IMR-90 (cell line): Measurements from ENCODE around the gene ATP1A4. TPM values are rescaled to one million over a fixed set of nuclear protein-coding genes. Genes with fewer than 3 reads are reported as not detected.

Experiments used
- ATAC-seq: fragments of 200-7000 bp; cut with Tn5 transposase; 2 replicates; pipeline ENCODE4 v1.9.1; 2020; ENCODE audit warnings: low read depth, mild to moderate bottlenecking, moderate library complexity
- BruUV-seq: library from RNA; stranded (reverse); fragments of 400-500 nt; replicated peaks from 2 replicates; lab custom pipeline; 2021; lab: Mats Ljungman, UMichigan
- CTCF ChIA-PET: fragments of 300-600 bp; formaldehyde crosslinking; extraction: SDS; loops from one replicate; lab custom pipeline; 2021; ENCODE audit warnings: antibody characterized with exemption; lab: Yijun Ruan, JAX
- POLR2A ChIA-PET: fragments of 300-600 bp; sonication (Branson Sonifier 250); formaldehyde crosslinking; loops from one replicate; lab custom pipeline; 2022; ENCODE audit warnings: antibody characterized with exemption; ENCODE audit not compliant: unreplicated experiment; lab: Charles Lee
- DNase-seq: peaks from one replicate; pipeline ENCODE4 v3.0.0; 2013
- H2AFZ ChIP-seq: replicated peaks from 2 replicates; pipeline ENCODE3; 2013; ENCODE audit warnings: low read length, mild to moderate bottlenecking; ENCODE audit not compliant: poor library complexity
- H2AK5ac ChIP-seq: 2 replicates; pipeline ENCODE4 v1.6.1; 2013; ENCODE audit warnings: low read depth, low read length, inconsistent platforms
- H2AK9ac ChIP-seq: replicated peaks from 2 replicates; pipeline ENCODE3; 2013; ENCODE audit warnings: mild to moderate bottlenecking, low read depth, low read length, moderate library complexity; ENCODE audit not compliant: poor library complexity
- H2BK120ac ChIP-seq: 2 replicates; pipeline ENCODE4 v1.6.1; 2013; ENCODE audit warnings: low read depth, low read length, inconsistent platforms
- H2BK15ac ChIP-seq: 3 replicates; pipeline ENCODE4 v1.6.1; 2013; ENCODE audit warnings: low read depth, low read length, inconsistent platforms
- H2BK20ac ChIP-seq: 2 replicates; pipeline ENCODE4 v1.6.1; 2013; ENCODE audit warnings: low read depth, mild to moderate bottlenecking, inconsistent platforms, low read length, moderate library complexity
- H2BK5ac ChIP-seq: 2 replicates; pipeline ENCODE4 v1.6.1; 2013; ENCODE audit warnings: mild to moderate bottlenecking, low read depth, low read length, inconsistent platforms; ENCODE audit not compliant: poor library complexity, severe bottlenecking
- H3K14ac ChIP-seq: replicated peaks from 2 replicates; pipeline ENCODE4 v1.6.1; 2013; ENCODE audit warnings: low read depth, low read length, inconsistent platforms
- H3K18ac ChIP-seq: 2 replicates; pipeline ENCODE4 v1.6.1; 2013; ENCODE audit warnings: low read depth, low read length, control low read depth
- H3K23ac ChIP-seq: 2 replicates; pipeline ENCODE4 v1.6.1; 2013; ENCODE audit warnings: low read depth, low read length, inconsistent platforms
- H3K27ac ChIP-seq: 2 replicates; pipeline ENCODE4 v1.5.1; 2013; ENCODE audit warnings: mild to moderate bottlenecking, control low read depth, low read length; ENCODE audit not compliant: insufficient read depth
- H3K27me3 ChIP-seq: 2 replicates; pipeline ENCODE4 v1.6.1; 2013; ENCODE audit warnings: low read length; ENCODE audit not compliant: control insufficient read depth, insufficient read depth
- H3K36me3 ChIP-seq: 2 replicates; pipeline ENCODE4 v1.6.1; 2013; ENCODE audit warnings: low read length, mixed read lengths; ENCODE audit not compliant: control insufficient read depth, insufficient read depth
- H3K4ac ChIP-seq: 2 replicates; pipeline ENCODE4 v1.6.1; 2013; ENCODE audit warnings: low read depth, low read length, inconsistent platforms
- H3K4me1 ChIP-seq: 2 replicates; pipeline ENCODE4 v1.6.1; 2013; ENCODE audit warnings: low read length, mixed read lengths; ENCODE audit not compliant: control insufficient read depth, insufficient read depth
- H3K4me2 ChIP-seq: 2 replicates; pipeline ENCODE4 v1.6.1; 2013; ENCODE audit warnings: low read depth, mild to moderate bottlenecking, control low read depth, low read length, moderate library complexity
- H3K4me3 ChIP-seq: 2 replicates; pipeline ENCODE4 v1.5.1; 2013; ENCODE audit warnings: low read depth, mild to moderate bottlenecking, control low read depth, low read length, moderate library complexity; ENCODE audit not compliant: insufficient read depth
- H3K56ac ChIP-seq: 2 replicates; pipeline ENCODE4 v1.6.1; 2013; ENCODE audit warnings: low read length, inconsistent platforms; ENCODE audit not compliant: insufficient read depth; ENCODE audit errors: extremely low read depth
- H3K79me1 ChIP-seq, 2 experiments: 2 replicates each; pipeline ENCODE4 v1.6.1; 2013; ENCODE audit warnings: low read length in 2 of 2, inconsistent platforms in 1 of 2, low read depth in 1 of 2
- H3K9ac ChIP-seq: 2 replicates; pipeline ENCODE4 v1.6.1; 2013; ENCODE audit warnings: low read depth, low read length, control low read depth
- H3K9me1 ChIP-seq: 2 replicates; pipeline ENCODE4 v1.6.1; 2013; ENCODE audit warnings: low read length, inconsistent platforms; ENCODE audit not compliant: insufficient read depth
- H3K9me3 ChIP-seq: 2 replicates; pipeline ENCODE4 v1.6.1; 2013; ENCODE audit warnings: low read length; ENCODE audit not compliant: control insufficient read depth, insufficient read depth
- H4K20me1 ChIP-seq: 2 replicates; pipeline ENCODE4 v1.6.1; 2013; ENCODE audit warnings: low read length, inconsistent platforms; ENCODE audit not compliant: insufficient read depth
- H4K5ac ChIP-seq: 2 replicates; pipeline ENCODE4 v1.6.1; 2013; ENCODE audit warnings: mild to moderate bottlenecking, low read depth, low read length, control low read depth
- H4K8ac ChIP-seq, 2 experiments: 2 replicates each; pipeline ENCODE4 v1.6.1; 2013; ENCODE audit warnings: low read depth in 2 of 2, low read length in 2 of 2, control low read depth in 1 of 2, inconsistent platforms in 1 of 2
- H4K91ac ChIP-seq: 2 replicates; pipeline ENCODE4 v1.6.1; 2013; ENCODE audit warnings: low read depth, low read length, inconsistent platforms; ENCODE audit not compliant: insufficient read depth
- BHLHE40 ChIP-seq: fragments of 150-350 bp; IDR thresholded peaks from 2 replicates; pipeline ENCODE4 v1.6.1; 2016; ENCODE audit warnings: mild to moderate bottlenecking, low read depth, low read length
- CEBPB ChIP-seq: IDR thresholded peaks from 2 replicates; pipeline ENCODE4 v1.6.1; 2012; ENCODE audit warnings: low read depth, low read length, improper control_type of control experiment
- CHD1 ChIP-seq: IDR thresholded peaks from 2 replicates; pipeline ENCODE4 v1.6.1; 2012; ENCODE audit warnings: low read depth, low read length, improper control_type of control experiment
- CTCF ChIP-seq: conservative IDR thresholded peaks from 2 replicates; pipeline ENCODE4 v1.5.1; 2012; ENCODE audit warnings: mild to moderate bottlenecking, low read depth, low read length, improper control_type of control experiment
- ELK1 ChIP-seq: fragments of 150-350 bp; IDR thresholded peaks from 2 replicates; pipeline ENCODE4 v1.6.1; 2016; ENCODE audit warnings: low read depth, mild to moderate bottlenecking, low read length, moderate library complexity, borderline replicate concordance
- FOS ChIP-seq: fragments of 150-350 bp; IDR thresholded peaks from 2 replicates; pipeline ENCODE4 v1.6.1; 2016; ENCODE audit warnings: low read depth, low read length
- MAFK ChIP-seq: IDR thresholded peaks from 2 replicates; pipeline ENCODE4 v1.6.1; 2012; ENCODE audit warnings: low read depth, low read length, improper control_type of control experiment
- MXI1 ChIP-seq: IDR thresholded peaks from 2 replicates; pipeline ENCODE4 v1.6.1; 2012; ENCODE audit warnings: low read depth, mild to moderate bottlenecking, low read length, moderate library complexity, borderline replicate concordance
- POLR2A ChIP-seq: IDR thresholded peaks from 2 replicates; pipeline ENCODE4 v1.6.1; 2012; ENCODE audit warnings: mild to moderate bottlenecking, low read depth, low read length
- RAD21 ChIP-seq: IDR thresholded peaks from 2 replicates; pipeline ENCODE4 v1.6.1; 2012; ENCODE audit warnings: low read length, improper control_type of control experiment
- RFX5 ChIP-seq: IDR thresholded peaks from 2 replicates; pipeline ENCODE4 v1.8.0; 2012; ENCODE audit warnings: low read depth, mild to moderate bottlenecking, low read length, moderate library complexity
- SMC3 ChIP-seq: fragments of 150-350 bp; IDR thresholded peaks from 2 replicates; pipeline ENCODE4 v1.6.1; 2016; ENCODE audit warnings: low read depth, mild to moderate bottlenecking, antibody characterized with exemption, low read length, moderate library complexity
- WGBS, 2 experiments: methylation state at CpG; one replicate each; pipeline versions ENCODE4 v1.1.5 to v1.1.7; 2013; ENCODE audit warnings: missing lambda C conversion rate in 2 of 2; ENCODE audit not compliant: insufficient read length in 1 of 2; ENCODE audit errors: extremely low coverage in 2 of 2; 5-methylcytosine and 5-hydroxymethylcytosine counted together
- dilution Hi-C: fragments of 300-500 bp; cut with HindIII; formaldehyde crosslinking; loops from one replicate; pipeline ENCODE4 v1.14.3; 2018; ENCODE audit warnings: low sequenced_read_pairs; ENCODE audit not compliant: unreplicated experiment
- in situ Hi-C: fragments of 300-500 bp; cut with MboI; formaldehyde crosslinking; loops from 3 replicates; pipeline ENCODE4 v1.14.3; 2019; ENCODE audit warnings: low sequenced_read_pairs, inconsistent platforms, mixed read lengths
- intact Hi-C: fragments of 100-400 bp; cut with micrococcal nuclease; formaldehyde crosslinking; loops from 2 replicates; pipeline ENCODE4 v1.10.0; 2022
- polyA plus RNA-seq, 3 experiments: library from polyadenylated mRNA; depleted of rRNA; stranded (reverse); fragments of >200 nt; gene quantifications; 2 replicates each; pipeline ENCODE4 v1.2.3, GENCODE V29; 2012; ENCODE audit warnings: low replicate concordance in 1 of 3
- total RNA-seq: library from RNA; depleted of rRNA; stranded (reverse); fragments of >200 nt; gene quantifications from 2 replicates; pipeline ENCODE4 v1.2.3, GENCODE V29; 2012
- TF ChIP-seq, protein P1 (sequence below): fragments of 150-350 bp; IDR thresholded peaks from 2 replicates; pipeline ENCODE4 v1.6.1; 2017; ENCODE audit warnings: mild to moderate bottlenecking, antibody characterized with exemption, low read length, low read depth

Gene ATP1A4
- total and polyA plus RNA-seq, 2 of the 4 experiments (the other 2 are of a cell fraction) = not detected

GRCh38 chr1:160114085-160114484, 37.3 kb upstream of the ATP1A4 start:
- TF ChIP-seq ELK1 (no peak), MAFK (no peak), POLR2A (no peak), CTCF (no peak), MXI1 (no peak), FOS (no peak), RAD21 (no peak), CHD1 (no peak), CEBPB (no peak), SMC3 (no peak), BHLHE40 (no peak), RFX5 (no peak)
- TF ChIP-seq, protein P1, sequence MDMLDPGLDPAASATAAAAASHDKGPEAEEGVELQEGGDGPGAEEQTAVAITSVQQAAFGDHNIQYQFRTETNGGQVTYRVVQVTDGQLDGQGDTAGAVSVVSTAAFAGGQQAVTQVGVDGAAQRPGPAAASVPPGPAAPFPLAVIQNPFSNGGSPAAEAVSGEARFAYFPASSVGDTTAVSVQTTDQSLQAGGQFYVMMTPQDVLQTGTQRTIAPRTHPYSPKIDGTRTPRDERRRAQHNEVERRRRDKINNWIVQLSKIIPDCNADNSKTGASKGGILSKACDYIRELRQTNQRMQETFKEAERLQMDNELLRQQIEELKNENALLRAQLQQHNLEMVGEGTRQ = no peak
- peaks cover 20% of the 10 kb centered on the region for H3K4me1 ChIP-seq
- no peak overlapping the region for H4K91ac ChIP-seq
- ChIA-PET CTCF (no interaction called here), POLR2A (no interaction called here)
- no peaks in the 10 kb centered on the region for H4K20me1 ChIP-seq
- no peak overlapping the region for H3K23ac ChIP-seq
- no peak overlapping the region for H3K14ac ChIP-seq
- no peak overlapping the region for H3K4ac ChIP-seq
- no peak overlapping the region for H2BK5ac ChIP-seq
- dilution Hi-C loops (no loop called here), intact Hi-C loops (no loop called here), in situ Hi-C loops (no loop called here)
- WGBS, 2 experiments = 100% methylated on average over 1 of the region's 4 CpGs; no CpG with 5 or more reads in 1 of the 2 experiments
- H2AK5ac ChIP-seq = no peak overlapping the region
- H3K9me1 ChIP-seq = no peaks in the 10 kb centered on the region; the same call in 1 of the 2 replicates
- H3K9me3 ChIP-seq = no peaks in the 10 kb centered on the region
- H3K4me3 ChIP-seq = no peak overlapping the region
- no peak overlapping the region for H2AK9ac ChIP-seq
- no peak overlapping the region for H3K9ac ChIP-seq
- DNase-seq = no peak
- ATAC-seq = no peak
- H2BK15ac ChIP-seq = no peak overlapping the region
- no peaks in the 10 kb centered on the region for H3K79me1 ChIP-seq
- no peak overlapping the region for H2AFZ ChIP-seq
- no peak overlapping the region for H2BK20ac ChIP-seq
- H4K8ac ChIP-seq = no peak overlapping the region
- no peak overlapping the region for H3K18ac ChIP-seq
- no peak overlapping the region for H3K27ac ChIP-seq
- BruUV-seq = no TSS peak
- H2BK120ac ChIP-seq = no peak overlapping the region
- no peak overlapping the region for H3K4me2 ChIP-seq
- no peaks in the 10 kb centered on the region for H3K36me3 ChIP-seq
- peaks cover 59% of the 10 kb centered on the region for H3K27me3 ChIP-seq
- no peak overlapping the region for H4K5ac ChIP-seq
- H3K56ac ChIP-seq = no peak overlapping the region
